ENCODE results near the gene CPEB3.

- TF ChIP-seq MAFF (IDR thresholded peaks at IDR 0.05; ENCODE audit: low read length) (no peak), ZFP36 (IDR thresholded peaks at IDR 0.05; ENCODE audit: low read depth, low read length, partially characterized antibody) (no peak), POLR2A (conservative IDR thresholded peaks at IDR 0.05) (no peak), RERE (CRISPR knock-in tag; IDR thresholded peaks at IDR 0.05; ENCODE audit: borderline replicate concordance) (no peak), JUND (IDR thresholded peaks at IDR 0.05; ENCODE audit: borderline replicate concordance, low read depth, low read length) (no peak), JUND (tag; IDR thresholded peaks at IDR 0.05; ENCODE audit: borderline replicate concordance, low read depth, low read length) (no peak), ATF4 (CRISPR knock-in tag; IDR thresholded peaks at IDR 0.05) (no peak), E2F3 (CRISPR knock-in tag; IDR thresholded peaks at IDR 0.05) (no peak), ZBTB33 (CRISPR knock-in tag; IDR thresholded peaks at IDR 0.05) (no peak), EHMT2 (IDR thresholded peaks at IDR 0.05) (no peak)
These were observed 109.3 kb downstream of the CPEB3 start for GRCh38 chr10:92181575-92181974.

Data from K562 (cell line).